OCI-LY7 (cell line): Measurements from ENCODE around the gene VPS37C. TPM values are rescaled to one million over a fixed set of nuclear protein-coding genes. Genes with fewer than 3 reads are reported as not detected.

ENCODE experiments used
- BruUV-seq: library from RNA; stranded (reverse); fragments of 400-500 nt; replicated peaks from 2 replicates; lab custom pipeline; 2021; lab: Mats Ljungman, UMichigan
- CTCF ChIA-PET: fragments of 300-600 bp; sonication (Branson Sonifier 250); formaldehyde crosslinking; loops from one replicate; lab custom pipeline; 2022; ENCODE audit warnings: antibody characterized with exemption; ENCODE audit not compliant: unreplicated experiment; lab: Charles Lee
- POLR2A ChIA-PET: fragments of 300-600 bp; sonication (Branson Sonifier 250); formaldehyde crosslinking; loops from one replicate; lab custom pipeline; 2022; ENCODE audit warnings: antibody characterized with exemption; lab: Charles Lee
- DNase-seq: peaks from one replicate; pipeline ENCODE4 v3.0.0-alpha.2; 2015; ENCODE audit warnings: low spot score
- H2AFZ ChIP-seq: fragments of 200-600 bp; sonication (generic), shearing (Covaris generic); 2 replicates; pipeline ENCODE4 v1.6.1; 2014; ENCODE audit warnings: mild to moderate bottlenecking, antibody characterized with exemption, low read length, moderate library complexity
- H3K27ac ChIP-seq: fragments of 200-600 bp; sonication (generic); 2 replicates; pipeline ENCODE4 v1.5.1; 2014; ENCODE audit warnings: mixed run types, low read depth, mild to moderate bottlenecking, moderate library complexity, low read length, inconsistent platforms; ENCODE audit not compliant: poor library complexity, severe bottlenecking
- H3K36me3 ChIP-seq: fragments of 200-600 bp; sonication (generic); 2 replicates; pipeline ENCODE4 v1.6.1; 2014; ENCODE audit warnings: mild to moderate bottlenecking, antibody characterized with exemption, low read length, moderate library complexity, mixed read lengths; ENCODE audit not compliant: insufficient read depth
- H3K4me1 ChIP-seq: fragments of 200-600 bp; sonication (generic); 2 replicates; pipeline ENCODE4 v1.5.1; 2014; ENCODE audit warnings: mild to moderate bottlenecking, low read length; ENCODE audit not compliant: insufficient read depth, poor library complexity, severe bottlenecking
- H3K4me2 ChIP-seq: fragments of 200-600 bp; sonication (generic); 2 replicates; pipeline ENCODE4 v1.6.1; 2014; ENCODE audit warnings: mild to moderate bottlenecking, low read length
- H3K4me3 ChIP-seq: fragments of 200-600 bp; sonication (generic); 2 replicates; pipeline ENCODE4 v1.5.1; 2014; ENCODE audit warnings: mild to moderate bottlenecking, low read depth, low read length; ENCODE audit not compliant: poor library complexity, severe bottlenecking
- H3K79me2 ChIP-seq: fragments of 200-600 bp; sonication (generic); 2 replicates; pipeline ENCODE4 v1.6.1; 2016; ENCODE audit warnings: low read depth, mild to moderate bottlenecking, low read length, moderate library complexity, mixed read lengths; ENCODE audit not compliant: insufficient read depth
- H3K9me2 ChIP-seq: fragments of 200-600 bp; sonication (generic); 2 replicates; pipeline ENCODE4 v1.6.1; 2016; ENCODE audit warnings: mild to moderate bottlenecking, low read length, mixed read lengths; ENCODE audit not compliant: insufficient read depth
- H3K9me3 ChIP-seq: fragments of 200-600 bp; sonication (generic); 2 replicates; pipeline ENCODE4 v1.6.1; 2014; ENCODE audit warnings: mild to moderate bottlenecking, mixed run types, low read length, mixed read lengths
- H4K20me1 ChIP-seq: fragments of 200-600 bp; sonication (generic); 2 replicates; pipeline ENCODE4 v1.6.1; 2014; ENCODE audit warnings: mild to moderate bottlenecking, antibody characterized with exemption, low read length, moderate library complexity, mixed read lengths; ENCODE audit not compliant: insufficient read depth
- EZH2phosphoT487 ChIP-seq: fragments of 200-600 bp; sonication (generic); IDR thresholded peaks from 2 replicates; pipeline ENCODE4 v1.6.1; 2018; ENCODE audit warnings: low read depth, borderline replicate concordance, mild to moderate bottlenecking, mixed run types, antibody characterized with exemption, low read length, moderate library complexity, mixed read lengths
- intact Hi-C: fragments of 100-400 bp; cut with micrococcal nuclease; formaldehyde crosslinking; loops from one replicate; pipeline ENCODE4 v1.10.0; 2022; ENCODE audit not compliant: unreplicated experiment
- total RNA-seq, 2 experiments: library from RNA; depleted of rRNA in 1 of 2; stranded (reverse); fragments of >200 nt in 1 of 2; shearing (Covaris generic) in 1 of 2; gene quantifications; 2 replicates each; pipeline ENCODE4 v1.2.3, GENCODE V29; 2014 to 2022
- TF ChIP-seq, protein P1 (sequence below): fragments of 200-600 bp; sonication (generic); conservative IDR thresholded peaks from 2 replicates; pipeline ENCODE4 v1.5.1; 2014; ENCODE audit warnings: mild to moderate bottlenecking, antibody characterized with exemption, low read length, moderate library complexity, mixed read lengths

VPS37C gene
- total RNA-seq, 2 experiments from 2014 or later, result 10.3 to 12.8 TPM

DNA sequence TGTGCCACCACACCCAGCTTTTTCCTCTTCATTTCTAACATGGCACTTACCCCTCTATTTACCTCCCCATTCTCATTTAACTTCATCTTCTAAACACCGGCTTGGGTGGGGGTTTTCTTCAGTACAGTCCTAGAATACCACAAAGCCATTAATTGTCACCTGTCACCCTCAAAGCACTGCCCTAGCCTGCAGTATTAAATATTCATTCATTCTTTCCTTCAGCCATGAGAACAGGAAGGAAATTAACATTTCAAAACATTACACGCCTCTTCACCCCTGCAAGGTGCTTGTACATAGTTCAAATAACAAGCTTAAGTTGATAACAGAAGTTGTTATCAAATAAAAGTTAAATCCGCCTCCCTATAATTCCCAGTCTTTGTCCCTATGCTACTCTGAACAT, 10.7 kb upstream of the VPS37C start:
- ChIA-PET CTCF (interaction anchor here (0.6 kb wide), 1 partner anchor 59 kb away, joined by 4 read pairs; no protein-coding TSS in a partner anchor), POLR2A (interaction anchor here (0.6 kb wide), 1 partner anchor 776 kb away, joined by 3 read pairs; no protein-coding TSS in a partner anchor)
- no peak for TF ChIP-seq EZH2phosphoT487
- TF ChIP-seq, protein P1, sequence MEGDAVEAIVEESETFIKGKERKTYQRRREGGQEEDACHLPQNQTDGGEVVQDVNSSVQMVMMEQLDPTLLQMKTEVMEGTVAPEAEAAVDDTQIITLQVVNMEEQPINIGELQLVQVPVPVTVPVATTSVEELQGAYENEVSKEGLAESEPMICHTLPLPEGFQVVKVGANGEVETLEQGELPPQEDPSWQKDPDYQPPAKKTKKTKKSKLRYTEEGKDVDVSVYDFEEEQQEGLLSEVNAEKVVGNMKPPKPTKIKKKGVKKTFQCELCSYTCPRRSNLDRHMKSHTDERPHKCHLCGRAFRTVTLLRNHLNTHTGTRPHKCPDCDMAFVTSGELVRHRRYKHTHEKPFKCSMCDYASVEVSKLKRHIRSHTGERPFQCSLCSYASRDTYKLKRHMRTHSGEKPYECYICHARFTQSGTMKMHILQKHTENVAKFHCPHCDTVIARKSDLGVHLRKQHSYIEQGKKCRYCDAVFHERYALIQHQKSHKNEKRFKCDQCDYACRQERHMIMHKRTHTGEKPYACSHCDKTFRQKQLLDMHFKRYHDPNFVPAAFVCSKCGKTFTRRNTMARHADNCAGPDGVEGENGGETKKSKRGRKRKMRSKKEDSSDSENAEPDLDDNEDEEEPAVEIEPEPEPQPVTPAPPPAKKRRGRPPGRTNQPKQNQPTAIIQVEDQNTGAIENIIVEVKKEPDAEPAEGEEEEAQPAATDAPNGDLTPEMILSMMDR, result no peak
- intact Hi-C loops, result loop anchor here (5.0 kb wide), 1 partner anchor 340 kb away; no protein-coding TSS in a partner anchor
- no peak overlapping the region for H3K4me3 ChIP-seq
- H4K20me1 ChIP-seq, result no peaks in the 10 kb centered on the region
- H3K27ac ChIP-seq, result no peak overlapping the region
- H3K79me2 ChIP-seq, result no peaks in the 10 kb centered on the region
- no peaks in the 10 kb centered on the region for H3K9me2 ChIP-seq
- no peak overlapping the region for H2AFZ ChIP-seq
- no peaks in the 10 kb centered on the region for H3K4me1 ChIP-seq
- no peak for DNase-seq
- H3K4me2 ChIP-seq, result no peak overlapping the region
- no TSS peak for BruUV-seq
- H3K9me3 ChIP-seq, result no peaks in the 10 kb centered on the region
- no peaks in the 10 kb centered on the region for H3K36me3 ChIP-seq

DNA sequence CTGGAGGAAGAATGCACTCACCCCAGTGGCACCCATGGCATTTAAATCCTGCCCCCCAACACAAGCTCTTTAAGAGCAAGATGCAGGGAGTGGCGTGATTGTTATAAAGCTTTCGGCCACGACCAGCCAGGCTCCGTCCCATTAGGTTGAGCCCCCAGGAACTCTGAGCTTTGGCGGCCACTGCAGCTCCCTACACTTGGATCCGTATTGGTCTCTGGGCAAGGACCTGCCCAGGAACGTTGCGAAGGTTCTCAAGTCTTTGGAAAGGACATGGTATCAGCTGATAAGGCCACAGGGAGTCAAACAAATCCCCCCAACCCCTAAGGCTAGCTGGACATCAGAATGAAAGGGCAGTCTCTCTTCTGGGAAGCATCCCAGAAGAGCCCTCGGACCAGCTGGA, 9.3 kb upstream of the VPS37C start:
- no peak overlapping the region for H3K4me2 ChIP-seq
- no peaks in the 10 kb centered on the region for H3K36me3 ChIP-seq
- BruUV-seq, result no TSS peak
- no peak overlapping the region for H3K27ac ChIP-seq
- no peaks in the 10 kb centered on the region for H3K4me1 ChIP-seq
- H2AFZ ChIP-seq, result no peak overlapping the region
- ChIA-PET CTCF (no interaction called here), POLR2A (no interaction called here)
- no peaks in the 10 kb centered on the region for H4K20me1 ChIP-seq
- H3K79me2 ChIP-seq, result no peaks in the 10 kb centered on the region
- H3K9me2 ChIP-seq, result no peaks in the 10 kb centered on the region
- intact Hi-C loops, result loop anchor here (5.0 kb wide), 1 partner anchor 338 kb away; no protein-coding TSS in a partner anchor
- H3K9me3 ChIP-seq, result no peaks in the 10 kb centered on the region
- TF ChIP-seq EZH2phosphoT487, result no peak
- TF ChIP-seq, protein P1, result no peak
- no peak overlapping the region for H3K4me3 ChIP-seq
- DNase-seq, result no peak

DNA sequence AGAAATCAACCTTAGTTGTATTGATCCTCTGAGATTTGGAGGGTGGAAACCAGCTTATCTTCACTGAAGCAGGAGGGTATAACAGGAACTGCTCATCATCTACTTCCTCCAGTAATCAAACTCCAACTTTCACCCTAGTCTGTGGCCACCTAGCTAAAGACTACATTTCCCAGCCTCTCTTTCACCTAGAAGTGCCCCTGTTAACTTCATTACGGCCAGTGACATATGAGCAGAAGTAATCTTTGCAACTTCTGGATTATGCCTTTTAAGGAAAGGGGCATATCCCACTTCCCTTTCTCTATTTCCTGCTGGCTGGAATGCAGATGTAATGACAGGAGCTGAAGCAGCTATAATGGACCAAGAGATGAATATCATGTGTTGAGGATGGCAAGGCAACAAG, 7.6 kb upstream of the VPS37C start:
- POLR2A ChIA-PET, result interaction anchor here (0.6 to 0.7 kb wide), 2 partner anchors 11 to 180 kb away, joined by 3 read pairs; no protein-coding TSS in a partner anchor
- H3K4me2 ChIP-seq, result no peak overlapping the region
- no peak for DNase-seq

More for the DNA sequence above, 7.6 kb upstream of the VPS37C start:
- CTCF ChIA-PET, result no interaction called here
- Histone ChIP-seq H3K4me1 (no peaks in the 10 kb centered on the region), H2AFZ (no peak overlapping the region), H3K9me3 (no peaks in the 10 kb centered on the region), H3K36me3 (no peaks in the 10 kb centered on the region), H3K27ac (no peak overlapping the region), H3K79me2 (no peaks in the 10 kb centered on the region), H3K4me3 (no peak overlapping the region), H3K9me2 (no peaks in the 10 kb centered on the region), H4K20me1 (no peaks in the 10 kb centered on the region)
- BruUV-seq, result no TSS peak
- TF ChIP-seq, protein P1, result no peak
- no peak for TF ChIP-seq EZH2phosphoT487
- intact Hi-C loops, result no loop called here
